ENCODE results near the gene ACTL7A. TPM values are rescaled to one million over a fixed set of nuclear protein-coding genes. Genes with fewer than 3 reads are reported as not detected.

The ACTL7A gene
- total and polyA plus RNA-seq, 2 of the 13 experiments (the other 11 are each of a cell fraction or from before 2014, with no cell fraction given): not detected

- TF ChIP-seq RERE (CRISPR knock-in tag; IDR thresholded peaks at IDR 0.05; ENCODE audit: low read depth): peak; percentile 76; the same call in 1 of the 2 replicates
- TF ChIP-seq PRDM4 (CRISPR knock-in tag; IDR thresholded peaks at IDR 0.05; ENCODE audit: borderline replicate concordance): no peak
- no peak for TF ChIP-seq ZNF777 (CRISPR knock-in tag; IDR thresholded peaks at IDR 0.05)
- 0 out of 2 replicates have a peak, but pooled peaks have one; percentile 38 for TF ChIP-seq ZNF792 (CRISPR knock-in tag; IDR thresholded peaks at IDR 0.05)
- peak; percentile 96 for TF ChIP-seq NR2F6 (IDR thresholded peaks at IDR 0.05)
- peak; percentile 93 for TF ChIP-seq NR2F6 (CRISPR knock-in tag; IDR thresholded peaks at IDR 0.05)
- 0 out of 2 replicates have a peak, but pooled peaks have one; percentile 28 for TF ChIP-seq ZNF556 (CRISPR knock-in tag; IDR thresholded peaks at IDR 0.05; ENCODE audit: borderline replicate concordance)
- no peak for TF ChIP-seq LRRFIP1 (CRISPR knock-in tag; conservative IDR thresholded peaks at IDR 0.05)
- TF ChIP-seq ZBTB7A (CRISPR knock-in tag; IDR thresholded peaks at IDR 0.05): no peak
- no peak for TF ChIP-seq SRSF9 (IDR thresholded peaks at IDR 0.05; ENCODE audit: borderline replicate concordance, insufficient read depth, low read depth, low read length, poor library complexity, severe bottlenecking)
- TF ChIP-seq CERS6 (CRISPR knock-in tag; IDR thresholded peaks at IDR 0.05): no peak
- no peak for TF ChIP-seq CBFB (CRISPR knock-in tag; IDR thresholded peaks at IDR 0.05)
- no peak for TF ChIP-seq NFKB2 (CRISPR knock-in tag; IDR thresholded peaks at IDR 0.05; ENCODE audit: borderline replicate concordance)
- no peak for TF ChIP-seq GRHL1 (CRISPR knock-in tag; conservative IDR thresholded peaks at IDR 0.05)
- peak; percentile 96 for TF ChIP-seq HDAC2 (CRISPR knock-in tag; IDR thresholded peaks at IDR 0.05)
- no peak for TF ChIP-seq POLR2A (IDR thresholded peaks at IDR 0.05; ENCODE audit: insufficient read depth in 1 of 2, low read depth in 2 of 2, low read length in 2 of 2)
Observed at GRCh38 chr9:108894225-108894997, 32.3 kb downstream of the ACTL7A start (continued).

Data from HepG2 (cell line).